Suppressor macrophage treated with lipopolysaccharide for 4 hours (primary cell): ENCODE data around the gene CDH8.

Source experiments
- DNase-seq: peaks from one replicate; pipeline ENCODE4 v3.0.0-alpha.2; 2020

The CDH8 gene, protein sequence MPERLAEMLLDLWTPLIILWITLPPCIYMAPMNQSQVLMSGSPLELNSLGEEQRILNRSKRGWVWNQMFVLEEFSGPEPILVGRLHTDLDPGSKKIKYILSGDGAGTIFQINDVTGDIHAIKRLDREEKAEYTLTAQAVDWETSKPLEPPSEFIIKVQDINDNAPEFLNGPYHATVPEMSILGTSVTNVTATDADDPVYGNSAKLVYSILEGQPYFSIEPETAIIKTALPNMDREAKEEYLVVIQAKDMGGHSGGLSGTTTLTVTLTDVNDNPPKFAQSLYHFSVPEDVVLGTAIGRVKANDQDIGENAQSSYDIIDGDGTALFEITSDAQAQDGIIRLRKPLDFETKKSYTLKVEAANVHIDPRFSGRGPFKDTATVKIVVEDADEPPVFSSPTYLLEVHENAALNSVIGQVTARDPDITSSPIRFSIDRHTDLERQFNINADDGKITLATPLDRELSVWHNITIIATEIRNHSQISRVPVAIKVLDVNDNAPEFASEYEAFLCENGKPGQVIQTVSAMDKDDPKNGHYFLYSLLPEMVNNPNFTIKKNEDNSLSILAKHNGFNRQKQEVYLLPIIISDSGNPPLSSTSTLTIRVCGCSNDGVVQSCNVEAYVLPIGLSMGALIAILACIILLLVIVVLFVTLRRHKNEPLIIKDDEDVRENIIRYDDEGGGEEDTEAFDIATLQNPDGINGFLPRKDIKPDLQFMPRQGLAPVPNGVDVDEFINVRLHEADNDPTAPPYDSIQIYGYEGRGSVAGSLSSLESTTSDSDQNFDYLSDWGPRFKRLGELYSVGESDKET

DNA sequence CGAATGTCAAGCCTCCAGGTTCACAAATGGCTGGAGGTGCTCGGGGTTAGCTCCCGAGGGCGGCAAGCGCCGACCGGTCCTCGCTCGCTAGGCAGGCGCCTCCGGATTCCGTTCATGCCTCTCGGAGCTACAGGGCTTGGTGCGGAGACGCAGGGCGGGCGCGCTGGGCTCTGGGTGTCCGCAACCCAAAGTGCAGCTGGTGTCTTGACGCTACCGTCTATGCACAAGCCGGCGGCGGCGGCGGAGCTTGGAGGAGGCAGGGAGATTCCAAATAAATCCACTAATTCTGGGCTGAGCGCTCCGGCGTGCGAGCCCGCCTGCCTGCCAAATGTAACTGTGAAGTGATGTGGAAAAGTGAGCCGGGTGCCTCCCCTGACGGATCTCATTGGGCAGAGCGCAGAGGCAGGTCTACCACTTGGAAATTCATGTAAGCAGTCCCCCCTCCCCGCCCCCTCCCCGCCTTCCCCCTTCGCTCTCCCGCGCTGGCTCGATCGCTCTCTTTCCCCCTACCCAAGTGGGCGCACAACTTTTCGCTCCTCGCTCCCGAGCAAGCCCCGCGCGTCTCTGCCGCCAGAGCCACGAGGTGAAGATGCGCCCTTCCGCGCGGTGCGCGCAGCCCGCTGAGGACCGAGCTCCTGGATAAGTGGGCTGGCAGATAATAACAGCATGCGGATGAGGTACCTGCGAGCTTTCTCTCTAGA is at the start of gene CDH8:
TSS of gene CDH8 (minus strand) at position 338 of the 701 bp plus-strand sequence. CDS start 15,035 bp downstream, outside the sequence.
- DNase-seq: no peak

- DNase-seq: no peak
Observed at GRCh38 chr16:62079236-62079635, 43.0 kb upstream of the CDH8 start.

DNA sequence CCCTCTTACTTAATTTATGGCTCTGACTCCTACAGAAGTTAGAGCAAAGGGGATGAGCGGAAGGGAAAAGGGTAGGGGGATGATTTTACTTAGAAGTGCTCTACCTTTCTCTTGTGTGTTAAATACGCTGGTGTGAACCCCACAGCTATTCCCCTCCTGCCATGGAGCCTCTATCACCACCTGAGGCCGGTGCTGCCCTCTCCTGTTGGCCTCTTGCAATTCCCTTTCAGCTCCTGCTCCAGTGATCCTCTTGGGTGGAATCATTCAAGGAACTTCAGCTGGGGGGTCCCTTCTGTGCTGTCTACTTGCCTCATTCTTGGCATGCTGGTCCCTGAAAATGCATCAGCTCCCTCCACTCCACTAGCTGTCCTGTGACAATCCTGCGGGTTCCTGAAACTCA is 41.8 kb upstream of the CDH8 start:
- no peak for DNase-seq

DNA sequence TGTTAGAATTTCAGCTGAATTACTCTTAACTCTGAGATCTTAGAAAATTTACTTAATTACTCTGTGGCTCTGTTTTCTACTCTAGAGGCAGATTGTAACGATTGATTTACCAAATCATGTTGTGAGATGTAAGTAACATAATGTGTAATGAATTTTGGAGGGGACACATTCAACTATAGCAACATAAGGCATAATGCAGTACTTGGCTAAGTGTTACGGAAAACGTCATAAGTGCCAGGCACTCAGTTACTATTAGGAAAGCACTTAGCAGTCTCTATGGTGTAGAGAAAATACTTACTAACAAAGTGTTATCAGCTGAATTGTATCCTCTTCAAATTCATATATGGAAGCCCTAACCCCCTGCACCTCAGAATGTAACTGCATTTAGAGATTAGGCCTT is 40.6 kb upstream of the CDH8 start:
- DNase-seq: no peak

DNA sequence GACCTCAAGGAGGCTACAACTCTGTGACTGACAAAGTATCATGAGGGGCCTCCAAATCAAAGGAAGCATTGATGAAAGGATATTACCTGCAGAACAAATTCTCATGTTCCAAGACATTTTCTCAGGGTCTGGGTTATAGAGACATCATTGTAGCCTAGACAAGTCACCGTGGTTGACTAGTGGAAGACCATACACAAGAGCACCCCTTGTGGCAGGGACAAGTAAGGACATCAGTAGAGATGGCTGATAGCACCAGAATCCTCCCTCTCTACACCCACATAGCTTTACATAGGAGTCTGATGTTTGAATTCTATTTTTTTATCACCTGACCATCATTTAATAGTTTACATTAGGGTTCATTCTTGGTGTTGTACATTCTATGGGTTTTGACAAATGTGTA is 32.5 kb upstream of the CDH8 start:
- DNase-seq: peak; percentile 5

- DNase-seq: no peak
Observed at GRCh38 chr16:62067981-62068380, 31.7 kb upstream of the CDH8 start.

- no peak for DNase-seq
Observed at GRCh38 chr16:62067182-62067581, 30.9 kb upstream of the CDH8 start.

DNA sequence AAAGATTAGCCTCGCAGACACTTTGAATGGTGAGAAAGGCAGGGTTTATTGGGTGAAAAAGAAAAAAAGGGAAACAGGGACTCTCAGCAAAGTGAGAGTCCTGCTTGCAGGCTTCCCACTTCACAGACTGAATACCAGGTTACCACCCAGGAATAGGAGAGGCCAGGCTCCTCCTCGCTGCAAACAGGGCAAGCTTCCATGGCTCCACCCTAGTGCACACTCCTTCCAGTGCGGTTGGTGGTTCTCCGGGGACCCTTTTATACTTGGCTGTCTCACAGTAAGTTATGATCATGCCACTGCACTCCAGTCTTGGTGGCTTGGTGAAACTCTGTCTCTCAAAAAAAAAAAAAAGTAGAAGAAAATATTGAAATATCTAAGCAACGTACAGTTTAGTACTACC is 30.5 kb upstream of the CDH8 start:
- no peak for DNase-seq

DNA sequence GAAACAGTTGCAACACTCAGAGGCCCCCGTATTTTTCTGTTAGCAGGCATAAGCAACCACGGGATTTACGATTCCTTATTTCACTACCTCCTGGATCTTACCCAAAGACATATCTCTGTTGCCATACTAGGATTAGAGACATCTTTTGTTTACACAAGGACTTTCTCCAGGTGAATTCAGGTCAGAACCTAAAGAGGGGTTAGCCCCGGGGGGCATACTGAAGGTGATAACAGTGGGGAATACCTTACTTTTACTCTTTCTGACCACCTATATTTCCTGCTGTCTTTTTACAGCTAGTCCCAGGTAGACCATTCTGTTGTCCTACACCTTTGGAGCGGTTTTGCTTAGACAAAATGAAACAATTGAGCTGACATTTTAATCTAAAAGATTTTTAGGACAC is 27.9 kb upstream of the CDH8 start:
- no peak for DNase-seq

GRCh38 chr16:62060089-62060488 is 23.9 kb upstream of the CDH8 start:
- no peak for DNase-seq

DNA sequence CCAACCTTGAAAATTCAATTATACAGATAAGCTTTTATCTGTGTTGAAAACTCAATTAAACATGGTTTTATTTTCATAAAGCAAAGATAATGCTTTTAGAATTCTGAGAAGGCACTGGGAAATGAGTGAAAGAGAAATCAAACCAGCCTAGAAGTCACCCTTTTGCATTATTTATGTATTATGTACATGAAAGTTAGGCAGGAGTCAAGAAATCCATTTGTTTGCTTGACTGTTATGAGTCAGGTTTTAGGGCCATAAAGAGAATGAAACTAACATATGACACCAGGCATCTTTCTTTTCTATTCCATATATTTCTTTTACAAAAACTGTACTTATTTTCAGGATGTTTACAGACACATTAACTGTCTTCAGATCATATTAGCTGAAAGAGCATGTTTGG is 23.3 kb upstream of the CDH8 start:
- DNase-seq: no peak

DNA sequence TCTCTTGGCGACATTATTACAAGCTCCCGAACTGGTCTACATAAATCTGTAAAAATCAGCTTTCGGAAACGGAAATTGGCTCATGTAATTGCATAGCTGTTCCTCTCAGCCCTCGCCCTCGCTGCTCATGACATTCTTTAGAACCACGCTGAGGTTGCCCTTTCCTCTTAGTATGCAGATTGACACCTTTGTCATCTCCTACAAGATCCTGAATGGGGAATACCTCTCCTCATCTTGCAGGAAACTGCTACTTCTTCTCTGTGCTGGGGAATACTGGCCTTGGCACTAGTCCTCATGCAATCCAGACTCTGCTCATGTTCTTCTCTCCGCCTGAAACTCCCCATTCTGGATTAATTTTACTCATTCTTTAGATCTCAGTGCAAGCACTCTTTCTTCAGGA is 22.2 kb upstream of the CDH8 start:
- no peak for DNase-seq

DNA sequence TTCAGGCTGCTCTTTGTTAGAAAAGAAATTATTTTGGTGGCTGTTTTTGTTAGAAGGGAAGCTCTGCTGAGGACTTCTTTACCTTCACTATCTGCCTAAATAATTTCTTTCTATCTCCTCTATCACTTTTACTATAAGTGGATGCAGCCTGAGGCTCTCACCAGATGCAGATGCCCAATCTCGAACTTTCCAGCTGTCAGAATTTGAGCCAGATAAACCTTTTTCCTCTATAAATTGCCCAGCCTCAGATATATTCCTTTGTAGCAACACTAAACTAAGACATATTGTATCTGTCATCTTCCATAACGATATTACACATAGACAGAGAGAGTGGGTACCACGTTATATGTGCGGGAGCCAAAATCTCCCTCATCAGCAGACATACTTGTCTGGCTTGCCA is 15.7 kb upstream of the CDH8 start:
- DNase-seq: no peak

- DNase-seq: no peak
Observed at GRCh38 chr16:62050793-62051192, 14.6 kb upstream of the CDH8 start.

DNA sequence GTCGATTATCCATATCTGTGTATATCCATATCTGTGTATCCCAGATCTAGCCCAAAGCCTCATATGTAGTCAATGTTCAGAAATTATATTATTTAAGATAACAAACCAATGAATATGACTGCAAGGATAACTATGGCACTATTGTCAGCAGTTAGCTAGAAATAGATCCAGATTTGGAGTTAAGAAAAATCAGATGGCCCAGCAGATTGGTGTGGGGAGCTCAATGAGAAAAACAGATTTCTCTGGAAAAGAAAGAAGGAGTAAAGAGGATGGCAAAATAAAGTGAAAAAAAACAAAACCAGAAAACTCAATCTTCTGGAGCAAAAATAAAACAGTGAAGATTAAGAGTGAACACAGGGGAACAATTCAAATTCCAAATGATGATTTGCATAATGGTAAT is 10.6 kb upstream of the CDH8 start:
- no peak for DNase-seq

GRCh38 chr16:62041401-62041800 is 5.2 kb upstream of the CDH8 start:
- DNase-seq: peak; percentile 0

GRCh38 chr16:62038646-62039045 is 2.4 kb upstream of the CDH8 start:
- DNase-seq: no peak

- no peak for DNase-seq
Observed at GRCh38 chr16:62038225-62038624, 2.0 kb upstream of the CDH8 start.

DNA sequence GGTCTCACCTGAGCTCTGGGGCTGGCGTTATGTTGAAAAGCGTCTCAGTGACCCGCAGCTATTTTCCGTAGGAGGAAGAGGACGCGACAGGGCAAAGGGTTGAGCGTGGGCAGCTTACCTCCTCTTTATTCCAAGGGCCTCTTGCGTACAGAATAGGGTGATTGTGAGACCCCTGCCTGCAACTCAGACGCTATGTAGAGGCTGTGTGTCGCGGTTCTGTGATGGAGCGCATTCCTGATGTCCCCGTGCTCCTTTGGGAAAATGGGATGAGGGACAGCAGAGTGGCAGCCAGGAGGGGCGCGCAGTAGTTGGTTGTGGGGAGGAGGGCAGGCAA is 531 bp upstream of the CDH8 start:
- no peak for DNase-seq

DNA sequence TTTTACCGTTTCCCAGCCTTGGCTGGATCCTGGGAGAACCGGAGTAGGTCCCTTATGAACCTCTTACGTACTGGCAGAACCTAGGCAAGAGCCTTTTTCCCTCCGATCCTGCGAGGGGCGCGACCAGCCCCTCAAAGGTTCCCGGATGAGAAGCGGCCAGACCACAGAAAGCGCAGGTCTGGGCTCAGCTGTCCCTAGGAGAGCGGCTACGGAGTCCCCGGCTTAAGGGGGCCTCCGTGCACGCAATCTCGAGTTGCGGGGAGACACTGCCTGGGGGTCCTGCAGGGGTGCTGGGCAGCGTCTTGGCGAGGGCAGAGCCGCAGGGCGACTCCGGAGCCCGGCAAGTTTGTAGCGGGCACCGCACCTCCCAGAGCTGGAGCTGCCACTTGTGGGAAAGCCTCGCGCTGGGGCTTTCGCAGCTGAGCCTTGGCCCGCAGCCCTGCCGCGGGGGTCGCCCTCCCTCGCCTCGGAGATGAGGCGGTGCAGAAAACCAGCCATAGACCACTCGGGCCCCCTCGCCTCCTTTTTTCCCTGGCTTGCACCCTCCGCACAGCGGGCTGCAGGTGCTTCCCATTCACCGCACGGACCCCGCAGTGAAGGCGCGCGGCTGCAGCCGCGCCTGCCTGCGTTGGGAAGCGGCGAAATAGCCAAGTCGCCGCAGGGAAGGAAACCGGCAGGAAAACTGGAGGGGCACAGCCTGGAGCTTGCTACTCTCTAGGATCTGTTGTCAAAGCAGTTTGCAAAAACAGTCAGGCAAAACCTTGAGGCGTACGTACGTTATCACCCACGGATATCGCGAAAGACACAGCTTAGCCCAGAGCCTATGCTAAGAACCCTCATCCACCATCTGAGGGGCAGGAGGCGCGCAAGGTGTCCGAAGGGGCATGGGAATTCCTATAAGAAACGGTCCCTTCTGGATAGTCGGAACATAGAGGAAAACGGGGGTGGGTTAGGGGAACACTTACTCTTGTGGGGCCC is 834 bp downstream of the CDH8 start:
- DNase-seq: no peak

DNA sequence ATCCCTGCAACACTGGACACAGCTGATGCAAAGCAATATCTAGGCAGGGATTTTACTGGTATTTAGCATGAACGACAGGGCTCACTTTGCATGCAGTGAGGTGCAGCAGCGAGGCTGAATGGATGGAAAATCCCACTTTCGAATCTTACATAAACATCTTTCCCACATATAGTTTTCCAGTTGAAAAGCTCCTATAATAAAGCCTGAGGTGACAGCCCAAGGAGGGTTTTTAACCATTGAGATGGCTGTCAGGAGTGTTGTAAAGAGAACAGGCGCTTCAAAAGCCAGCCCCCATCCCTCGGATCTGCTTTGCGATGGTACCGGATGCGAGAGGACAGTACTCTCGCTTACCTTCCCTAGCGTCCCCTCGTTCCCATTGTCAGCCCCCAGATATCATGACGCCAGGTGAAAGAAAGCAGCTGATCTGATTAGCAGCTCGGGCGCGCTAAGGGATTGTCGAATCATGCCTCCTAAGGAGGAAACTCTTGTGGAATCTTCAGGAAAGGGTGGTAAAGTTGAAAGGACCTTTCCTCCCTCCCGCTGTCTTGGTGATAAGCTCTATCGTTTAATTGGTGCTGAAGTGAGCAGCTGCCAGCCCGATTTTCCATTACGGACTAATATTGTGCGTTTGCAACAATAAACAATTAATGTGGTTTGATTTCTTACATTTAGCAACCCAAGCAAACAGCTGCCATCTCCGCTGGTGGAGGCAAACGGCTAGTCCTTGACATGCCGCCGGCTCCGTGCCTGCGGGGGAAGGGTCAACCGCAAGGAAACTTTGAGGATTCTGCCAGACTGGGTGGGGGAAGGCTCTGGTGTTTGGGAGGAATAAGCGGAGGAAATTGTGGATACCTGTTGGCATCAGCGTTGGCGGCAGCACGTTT is 1.8 kb downstream of the CDH8 start:
- no peak for DNase-seq

GRCh38 chr16:62033065-62033464 is 3.2 kb downstream of the CDH8 start:
- DNase-seq: no peak
